HG02981 (cell line): ENCODE measurements around the gene FEN1.

Source experiments
- ATAC-seq: cut with Tn5 transposase; IDR thresholded peaks from one replicate; pipeline ENCODE4 v1.9.1; 2021; ENCODE audit warnings: mild to moderate bottlenecking, moderate library complexity; ENCODE audit not compliant: unreplicated experiment

FEN1 gene

GRCh38 chr11:61793083-61793828 lies 545 bp downstream of the FEN1 start:
- peak; percentile 19 for ATAC-seq

GRCh38 chr11:61793829-61794204 lies 1.1 kb downstream of the FEN1 start:
- no peak for ATAC-seq

- no peak for ATAC-seq
Observed at GRCh38 chr11:61794579-61794978, 1.9 kb downstream of the FEN1 start.

- no peak for ATAC-seq
Observed at GRCh38 chr11:61795459-61795858, 2.7 kb downstream of the FEN1 start.

GRCh38 chr11:61795876-61796526 lies 3.3 kb downstream of the FEN1 start:
- ATAC-seq, result no peak

GRCh38 chr11:61797263-61797944 lies 4.7 kb downstream of the FEN1 start:
- ATAC-seq, result no peak

- ATAC-seq, result no peak
Observed at GRCh38 chr11:61799665-61800284, 7.1 kb downstream of the FEN1 start.

GRCh38 chr11:61800331-61801281 lies 7.9 kb downstream of the FEN1 start:
- ATAC-seq, result no peak

- no peak for ATAC-seq
Observed at GRCh38 chr11:61802605-61803004, 9.9 kb downstream of the FEN1 start.

- no peak for ATAC-seq
Observed at GRCh38 chr11:61803889-61804647, 11.4 kb downstream of the FEN1 start.

GRCh38 chr11:61805146-61805545 lies 12.4 kb downstream of the FEN1 start:
- no peak for ATAC-seq

- ATAC-seq, result no peak
Observed at GRCh38 chr11:61806785-61807184, 14.1 kb downstream of the FEN1 start.

DNA sequence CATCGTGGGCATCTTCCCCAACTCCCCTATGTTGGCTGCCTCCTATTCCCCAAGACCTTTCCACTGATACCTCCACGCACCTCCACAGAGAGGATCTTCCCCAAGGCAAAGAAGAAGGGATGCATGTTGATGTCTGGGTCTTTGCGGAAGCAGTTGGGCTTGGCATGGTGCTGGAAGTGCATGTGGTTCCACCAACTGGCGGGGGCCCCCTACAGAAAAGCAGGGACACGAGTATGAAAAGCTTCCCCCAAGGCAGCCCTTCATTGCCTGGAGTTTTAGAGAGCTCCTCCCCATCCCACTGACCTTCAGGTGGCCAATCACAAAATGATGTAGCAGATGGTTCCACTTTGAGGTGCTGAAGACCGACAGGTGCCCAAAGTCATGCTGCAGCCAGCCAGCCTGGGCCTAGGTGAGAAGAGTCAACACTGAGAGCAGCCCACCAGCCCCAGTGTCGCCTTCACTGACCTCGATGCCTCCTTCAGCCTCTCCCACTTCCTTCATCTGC lies 18.0 kb downstream of the FEN1 start:
- ATAC-seq, result no peak

DNA sequence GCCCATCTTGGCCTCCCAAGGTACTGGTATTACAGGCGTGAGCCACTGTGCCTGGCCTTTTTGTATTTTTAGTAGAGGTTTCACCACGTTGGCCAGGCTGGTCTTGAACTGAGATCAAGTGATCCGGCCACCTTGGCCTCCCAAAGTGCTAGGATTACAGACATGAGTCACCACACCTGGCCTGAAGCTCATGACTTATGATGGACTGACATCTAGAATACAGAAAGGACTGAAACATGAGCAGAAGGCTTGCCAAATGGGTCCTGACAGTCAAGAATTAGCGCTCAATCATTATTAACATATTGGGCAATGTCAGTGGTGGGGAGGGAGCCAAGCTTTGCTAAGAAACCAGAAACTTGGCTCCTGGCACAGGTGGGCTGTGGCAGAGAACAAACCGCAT lies 19.1 kb downstream of the FEN1 start:
- no peak for ATAC-seq

DNA sequence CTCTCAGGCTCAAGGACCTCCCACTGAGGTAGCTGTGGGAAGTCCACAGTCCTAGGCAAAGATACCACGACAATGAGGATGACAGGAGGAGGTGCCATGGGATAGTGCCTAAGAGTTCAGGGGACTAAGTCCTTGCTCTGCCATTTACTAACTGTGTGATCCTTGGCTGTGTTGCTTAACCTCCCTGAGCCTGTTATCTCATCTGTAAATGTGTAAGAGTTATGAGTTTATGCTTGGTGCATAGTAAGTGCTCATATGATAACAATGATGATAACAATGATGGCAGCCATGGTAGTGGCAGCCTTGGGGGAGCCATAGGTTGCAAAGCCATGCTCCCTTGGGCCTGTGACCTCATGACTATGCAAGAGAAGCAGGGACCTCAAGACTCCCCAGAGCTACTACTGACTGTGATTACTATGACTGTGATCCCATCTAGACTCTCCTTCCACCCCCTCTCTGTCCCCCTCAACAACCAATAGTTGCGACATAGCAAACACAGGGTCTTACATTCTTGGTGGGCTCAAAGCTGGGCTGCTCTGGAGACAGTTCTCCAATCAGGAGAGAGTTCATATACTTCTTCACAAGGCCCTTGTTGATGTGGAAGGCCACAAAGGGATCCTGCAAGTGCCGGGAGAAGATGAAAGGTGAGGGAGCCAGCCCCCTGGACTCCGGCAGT lies 20.2 kb downstream of the FEN1 start:
- ATAC-seq, result no peak

GRCh38 chr11:61814247-61814957 lies 21.7 kb downstream of the FEN1 start:
- ATAC-seq, result no peak

GRCh38 chr11:61814958-61815789 lies 22.5 kb downstream of the FEN1 start:
- peak; percentile 46 for ATAC-seq
